IMR-90 (cell line): ENCODE results near the gene POLR3K. TPM values are rescaled to one million over a fixed set of nuclear protein-coding genes. Genes with fewer than 3 reads are reported as not detected.
A peak's percentile ranks its signal among the peaks of the same experiment; 100 is the strongest.

Source experiments
- ATAC-seq: fragments of 200-7000 bp; cut with Tn5 transposase; 2 replicates; pipeline ENCODE4 v1.9.1; 2020; ENCODE audit warnings: low read depth, mild to moderate bottlenecking, moderate library complexity
- BruUV-seq: library from RNA; stranded (reverse); fragments of 400-500 nt; replicated peaks from 2 replicates; lab custom pipeline; 2021; lab: Mats Ljungman, UMichigan
- CTCF ChIA-PET: fragments of 300-600 bp; formaldehyde crosslinking; extraction: SDS; loops from one replicate; lab custom pipeline; 2021; ENCODE audit warnings: antibody characterized with exemption; lab: Yijun Ruan, JAX
- POLR2A ChIA-PET: fragments of 300-600 bp; sonication (Branson Sonifier 250); formaldehyde crosslinking; loops from one replicate; lab custom pipeline; 2022; ENCODE audit warnings: antibody characterized with exemption; ENCODE audit not compliant: unreplicated experiment; lab: Charles Lee
- DNase-seq: peaks from one replicate; pipeline ENCODE4 v3.0.0; 2013
- H2AFZ ChIP-seq: replicated peaks from 2 replicates; pipeline ENCODE3; 2013; ENCODE audit warnings: low read length, mild to moderate bottlenecking; ENCODE audit not compliant: poor library complexity
- H2AK5ac ChIP-seq: 2 replicates; pipeline ENCODE4 v1.6.1; 2013; ENCODE audit warnings: low read depth, low read length, inconsistent platforms
- H2AK9ac ChIP-seq: replicated peaks from 2 replicates; pipeline ENCODE3; 2013; ENCODE audit warnings: mild to moderate bottlenecking, low read depth, low read length, moderate library complexity; ENCODE audit not compliant: poor library complexity
- H2BK120ac ChIP-seq: 2 replicates; pipeline ENCODE4 v1.6.1; 2013; ENCODE audit warnings: low read depth, low read length, inconsistent platforms
- H2BK15ac ChIP-seq: 3 replicates; pipeline ENCODE4 v1.6.1; 2013; ENCODE audit warnings: low read depth, low read length, inconsistent platforms
- H2BK20ac ChIP-seq: 2 replicates; pipeline ENCODE4 v1.6.1; 2013; ENCODE audit warnings: low read depth, mild to moderate bottlenecking, inconsistent platforms, low read length, moderate library complexity
- H2BK5ac ChIP-seq: 2 replicates; pipeline ENCODE4 v1.6.1; 2013; ENCODE audit warnings: mild to moderate bottlenecking, low read depth, low read length, inconsistent platforms; ENCODE audit not compliant: poor library complexity, severe bottlenecking
- H3K14ac ChIP-seq: replicated peaks from 2 replicates; pipeline ENCODE4 v1.6.1; 2013; ENCODE audit warnings: low read depth, low read length, inconsistent platforms
- H3K18ac ChIP-seq: 2 replicates; pipeline ENCODE4 v1.6.1; 2013; ENCODE audit warnings: low read depth, low read length, control low read depth
- H3K23ac ChIP-seq: 2 replicates; pipeline ENCODE4 v1.6.1; 2013; ENCODE audit warnings: low read depth, low read length, inconsistent platforms
- H3K27ac ChIP-seq: 2 replicates; pipeline ENCODE4 v1.5.1; 2013; ENCODE audit warnings: mild to moderate bottlenecking, control low read depth, low read length; ENCODE audit not compliant: insufficient read depth
- H3K27me3 ChIP-seq: 2 replicates; pipeline ENCODE4 v1.6.1; 2013; ENCODE audit warnings: low read length; ENCODE audit not compliant: control insufficient read depth, insufficient read depth
- H3K36me3 ChIP-seq: 2 replicates; pipeline ENCODE4 v1.6.1; 2013; ENCODE audit warnings: low read length, mixed read lengths; ENCODE audit not compliant: control insufficient read depth, insufficient read depth
- H3K4ac ChIP-seq: 2 replicates; pipeline ENCODE4 v1.6.1; 2013; ENCODE audit warnings: low read depth, low read length, inconsistent platforms
- H3K4me1 ChIP-seq: 2 replicates; pipeline ENCODE4 v1.6.1; 2013; ENCODE audit warnings: low read length, mixed read lengths; ENCODE audit not compliant: control insufficient read depth, insufficient read depth
- H3K4me2 ChIP-seq: 2 replicates; pipeline ENCODE4 v1.6.1; 2013; ENCODE audit warnings: low read depth, mild to moderate bottlenecking, control low read depth, low read length, moderate library complexity
- H3K4me3 ChIP-seq: 2 replicates; pipeline ENCODE4 v1.5.1; 2013; ENCODE audit warnings: low read depth, mild to moderate bottlenecking, control low read depth, low read length, moderate library complexity; ENCODE audit not compliant: insufficient read depth
- H3K56ac ChIP-seq: 2 replicates; pipeline ENCODE4 v1.6.1; 2013; ENCODE audit warnings: low read length, inconsistent platforms; ENCODE audit not compliant: insufficient read depth; ENCODE audit errors: extremely low read depth
- H3K79me1 ChIP-seq, 2 experiments: 2 replicates each; pipeline ENCODE4 v1.6.1; 2013; ENCODE audit warnings: low read length in 2 of 2, inconsistent platforms in 1 of 2, low read depth in 1 of 2
- H3K9ac ChIP-seq: 2 replicates; pipeline ENCODE4 v1.6.1; 2013; ENCODE audit warnings: low read depth, low read length, control low read depth
- H3K9me1 ChIP-seq: 2 replicates; pipeline ENCODE4 v1.6.1; 2013; ENCODE audit warnings: low read length, inconsistent platforms; ENCODE audit not compliant: insufficient read depth
- H3K9me3 ChIP-seq: 2 replicates; pipeline ENCODE4 v1.6.1; 2013; ENCODE audit warnings: low read length; ENCODE audit not compliant: control insufficient read depth, insufficient read depth
- H4K20me1 ChIP-seq: 2 replicates; pipeline ENCODE4 v1.6.1; 2013; ENCODE audit warnings: low read length, inconsistent platforms; ENCODE audit not compliant: insufficient read depth
- H4K5ac ChIP-seq: 2 replicates; pipeline ENCODE4 v1.6.1; 2013; ENCODE audit warnings: mild to moderate bottlenecking, low read depth, low read length, control low read depth
- H4K8ac ChIP-seq, 2 experiments: 2 replicates each; pipeline ENCODE4 v1.6.1; 2013; ENCODE audit warnings: low read depth in 2 of 2, low read length in 2 of 2, control low read depth in 1 of 2, inconsistent platforms in 1 of 2
- H4K91ac ChIP-seq: 2 replicates; pipeline ENCODE4 v1.6.1; 2013; ENCODE audit warnings: low read depth, low read length, inconsistent platforms; ENCODE audit not compliant: insufficient read depth
- CEBPB ChIP-seq: IDR thresholded peaks from 2 replicates; pipeline ENCODE4 v1.6.1; 2012; ENCODE audit warnings: low read depth, low read length, improper control_type of control experiment
- MAZ ChIP-seq: IDR thresholded peaks from 2 replicates; pipeline ENCODE4 v1.6.1; 2012; ENCODE audit warnings: low read depth, mild to moderate bottlenecking, low read length, improper control_type of control experiment, moderate library complexity, borderline replicate concordance
- MXI1 ChIP-seq: IDR thresholded peaks from 2 replicates; pipeline ENCODE4 v1.6.1; 2012; ENCODE audit warnings: low read depth, mild to moderate bottlenecking, low read length, moderate library complexity, borderline replicate concordance
- NFE2L2 ChIP-seq: fragments of 150-350 bp; IDR thresholded peaks from 2 replicates; pipeline ENCODE4 v1.6.1; 2016; ENCODE audit warnings: low read depth, mild to moderate bottlenecking, low read length
- POLR2A ChIP-seq: IDR thresholded peaks from 2 replicates; pipeline ENCODE4 v1.6.1; 2012; ENCODE audit warnings: mild to moderate bottlenecking, low read depth, low read length
- USF2 ChIP-seq: fragments of 150-350 bp; IDR thresholded peaks from 2 replicates; pipeline ENCODE4 v1.6.1; 2017; ENCODE audit warnings: mild to moderate bottlenecking, antibody characterized with exemption, low read length, low read depth
- WGBS, 2 experiments: methylation state at CpG; one replicate each; pipeline versions ENCODE4 v1.1.5 to v1.1.7; 2013; ENCODE audit warnings: missing lambda C conversion rate in 2 of 2; ENCODE audit not compliant: insufficient read length in 1 of 2; ENCODE audit errors: extremely low coverage in 2 of 2; 5-methylcytosine and 5-hydroxymethylcytosine counted together
- dilution Hi-C: fragments of 300-500 bp; cut with HindIII; formaldehyde crosslinking; loops from one replicate; pipeline ENCODE4 v1.14.3; 2018; ENCODE audit warnings: low sequenced_read_pairs; ENCODE audit not compliant: unreplicated experiment
- in situ Hi-C: fragments of 300-500 bp; cut with MboI; formaldehyde crosslinking; loops from 3 replicates; pipeline ENCODE4 v1.14.3; 2019; ENCODE audit warnings: low sequenced_read_pairs, inconsistent platforms, mixed read lengths
- intact Hi-C: fragments of 100-400 bp; cut with micrococcal nuclease; formaldehyde crosslinking; loops from 2 replicates; pipeline ENCODE4 v1.10.0; 2022
- polyA plus RNA-seq, 3 experiments: library from polyadenylated mRNA; depleted of rRNA; stranded (reverse); fragments of >200 nt; gene quantifications; 2 replicates each; pipeline ENCODE4 v1.2.3, GENCODE V29; 2012; ENCODE audit warnings: low replicate concordance in 1 of 3
- total RNA-seq: library from RNA; depleted of rRNA; stranded (reverse); fragments of >200 nt; gene quantifications from 2 replicates; pipeline ENCODE4 v1.2.3, GENCODE V29; 2012

POLR3K gene
- total and polyA plus RNA-seq, 2 of the 4 experiments (the other 2 are of a cell fraction), result 9.0 to 39.5 TPM

- H3K27me3 ChIP-seq, result no peaks in the 10 kb centered on the region
- CTCF ChIA-PET, result interaction anchor here (0.7 to 1.2 kb wide), 2 partner anchors 25 to 26 kb away, joined by 3 to 4 read pairs; no protein-coding TSS in a partner anchor
- H3K18ac ChIP-seq, result no peak overlapping the region; the same call in 1 of the 2 replicates
- peak overlapping the region; percentile 44 for H4K91ac ChIP-seq
- peak overlapping the region; percentile 86 for H3K9ac ChIP-seq
- peak overlapping the region; percentile 97 for H2AK9ac ChIP-seq
- H3K4me1 ChIP-seq, result peaks cover 60% of the 10 kb centered on the region
- H4K20me1 ChIP-seq, result peaks cover 50% of the 10 kb centered on the region
- dilution Hi-C loops, result no loop called here
- peak overlapping the region; percentile 68; the same call in 1 of the 2 replicates for H3K56ac ChIP-seq
- peak overlapping the region in 1 of 2 experiments; percentile 79; a peak in 3 of 4 replicates for H4K8ac ChIP-seq
- no TSS peak for BruUV-seq
- 1% methylated on average over 15 of the region's 57 CpGs; no CpG with 5 or more reads in 1 of the 2 experiments for WGBS, 2 experiments
- H2AK5ac ChIP-seq, result peak overlapping the region; percentile 91
- peak overlapping the region; percentile 89; the same call in 1 of the 2 replicates for H3K23ac ChIP-seq
- H3K79me1 ChIP-seq, result peaks cover 15 to 56% of the 10 kb centered on the region in 2 experiments; a peak in 3 of 4 replicates
- H3K9me1 ChIP-seq, result peaks cover 22% of the 10 kb centered on the region
- peak overlapping the region; percentile 88 for H2AFZ ChIP-seq
- POLR2A ChIA-PET, result interaction anchor here (0.6 kb wide), 1 partner anchor 278 kb away, joined by 3 read pairs; no protein-coding TSS in a partner anchor
- intact Hi-C loops, result loop anchor here (2.0 kb wide), 1 partner anchor 19 kb away; the partner anchor contains the start of genes POLR3K and SNRNP25
- DNase-seq, result peak; percentile 76
- no peak overlapping the region for H4K5ac ChIP-seq
- in situ Hi-C loops, result no loop called here
- no peak overlapping the region for H2BK20ac ChIP-seq
- H3K9me3 ChIP-seq, result no peaks in the 10 kb centered on the region
- no peak overlapping the region for H2BK15ac ChIP-seq
- peak overlapping the region; percentile 72 for H3K4me3 ChIP-seq
- H2BK120ac ChIP-seq, result peak overlapping the region; percentile 32
- H3K36me3 ChIP-seq, result 0 out of 2 replicates have a peak, but pooled peaks cover 2% of the 10 kb centered on the region
- peak overlapping the region; percentile 94 for H3K4ac ChIP-seq
- peak overlapping the region; percentile 68 for H3K4me2 ChIP-seq
- TF ChIP-seq POLR2A, result peak; percentile 85
- no peak for TF ChIP-seq NFE2L2
- peak; percentile 0; the same call in 1 of the 2 replicates for TF ChIP-seq MXI1
- TF ChIP-seq USF2, result no peak
- TF ChIP-seq MAZ, result peak; percentile 11; the same call in 1 of the 2 replicates
- TF ChIP-seq CEBPB, result no peak
- H3K27ac ChIP-seq, result peak overlapping the region; percentile 87
- ATAC-seq, result peak; percentile 56
- H3K14ac ChIP-seq, result peak overlapping the region; percentile 95
- peak overlapping the region; percentile 82 for H2BK5ac ChIP-seq
These were observed 18.4 kb upstream of the POLR3K start for GRCh38 chr16:71540-72401.
